ENCODE measurements around the gene CCSER1. TPM values are rescaled to one million over a fixed set of nuclear protein-coding genes. Genes with fewer than 3 reads are reported as not detected.
"Not testable (repeated sequence)": the region's sequence is repeated elsewhere in the genome, so short reads cannot be mapped to it uniquely, and the experiment has no call there.

CCSER1 gene
- total RNA-seq, 1 experiment from 2014 or later, result 10.1 TPM

DNA sequence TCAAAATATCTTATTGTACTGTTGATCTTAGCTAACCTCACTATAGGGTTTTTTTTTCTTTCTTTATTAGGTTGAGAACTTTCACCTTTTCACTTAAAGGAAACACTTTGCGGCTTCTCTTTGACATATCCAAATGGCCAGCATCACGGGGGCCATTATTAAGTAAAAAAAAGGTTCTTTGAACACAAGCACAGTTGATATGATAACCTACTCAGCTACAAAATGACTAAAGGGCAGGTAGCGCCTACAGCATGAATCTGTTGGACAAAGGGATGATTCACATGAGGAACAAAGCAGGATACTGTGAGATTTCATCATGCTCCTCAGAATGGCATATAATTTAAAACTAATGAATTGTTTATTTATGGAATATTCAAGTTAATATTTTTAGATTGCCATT is 119.6 kb downstream of the CCSER1 start:
- no peak overlapping the region for H3K27ac ChIP-seq

DNA sequence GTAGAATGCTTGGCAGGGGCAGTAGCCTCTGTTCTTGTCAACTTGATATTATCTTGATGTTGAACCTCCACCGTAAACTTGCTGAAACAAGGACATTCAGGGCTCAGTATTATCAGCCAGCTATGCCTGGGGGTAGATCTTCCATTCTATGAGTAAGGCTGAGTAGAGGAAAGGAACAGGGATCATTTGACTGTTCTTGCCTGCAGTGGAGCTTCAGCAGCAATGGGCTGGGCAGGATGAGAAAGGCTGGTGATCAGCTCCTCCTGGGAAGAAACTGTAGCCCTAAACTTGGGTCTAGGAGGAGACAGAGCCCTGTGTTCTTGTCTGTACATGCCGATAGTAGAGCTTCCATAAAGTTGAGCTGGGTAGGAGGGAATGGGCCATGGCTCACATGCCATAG is 127.2 kb downstream of the CCSER1 start:
- no peaks in the 10 kb centered on the region for H3K9me3 ChIP-seq (replicated peaks)
- no peak overlapping the region for H3K4me3 ChIP-seq
- no peak overlapping the region for H3K27ac ChIP-seq
- DNase-seq, result no peak
- H3K4me1 ChIP-seq, result no peaks in the 10 kb centered on the region
- no peaks in the 10 kb centered on the region for H3K27me3 ChIP-seq
- H3K36me3 ChIP-seq, result no peaks in the 10 kb centered on the region

More for the DNA sequence above, 119.6 kb downstream of the CCSER1 start:
- Histone ChIP-seq H3K4me1 (no peaks in the 10 kb centered on the region), H3K9me3 (replicated peaks) (no peaks in the 10 kb centered on the region), H3K4me3 (no peak overlapping the region), H3K36me3 (no peaks in the 10 kb centered on the region), H3K27me3 (no peaks in the 10 kb centered on the region)
- DNase-seq, result no peak

DNA sequence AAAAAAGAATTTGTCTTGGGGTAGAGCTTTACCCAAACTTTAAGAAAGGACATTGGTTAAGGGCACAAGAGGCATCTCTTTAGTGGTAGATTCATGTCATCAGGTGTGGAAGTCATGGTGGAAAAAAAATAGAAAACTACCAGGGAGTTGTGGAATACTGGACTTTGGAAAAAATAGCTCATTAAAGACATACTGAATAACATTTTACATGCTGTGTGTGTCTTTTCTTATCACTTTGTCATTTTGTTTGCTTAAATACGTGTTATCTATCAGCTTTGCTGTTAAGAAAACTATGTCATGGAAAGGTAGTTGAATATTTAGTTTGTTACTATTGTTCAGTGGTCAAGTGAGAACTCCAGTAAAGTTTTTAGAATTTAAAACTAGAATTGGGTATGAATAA is 147.0 kb downstream of the CCSER1 start:
- Histone ChIP-seq H3K27ac (no peak overlapping the region), H3K4me1 (no peaks in the 10 kb centered on the region), H3K27me3 (no peaks in the 10 kb centered on the region), H3K36me3 (no peaks in the 10 kb centered on the region), H3K9me3 (replicated peaks) (no peaks in the 10 kb centered on the region), H3K4me3 (no peak overlapping the region)
- no peak for DNase-seq

DNA sequence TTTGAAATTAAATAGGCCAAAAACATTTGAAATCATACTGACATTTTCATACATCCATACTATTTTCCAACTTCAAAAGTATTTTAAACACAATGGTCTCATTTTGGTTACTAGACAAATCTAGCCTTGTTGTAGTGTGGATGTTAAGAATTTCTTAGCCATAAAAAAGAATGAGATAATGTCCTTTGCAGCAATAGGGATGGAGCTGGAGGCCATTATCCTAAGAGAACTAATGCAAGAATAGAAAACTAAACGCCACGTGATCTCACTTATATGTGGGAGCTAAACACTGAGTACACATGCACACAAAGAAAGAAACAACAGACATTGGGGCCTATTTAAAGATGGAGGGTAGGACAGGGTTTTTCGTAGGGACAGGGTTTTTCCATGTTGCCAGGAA is 153.8 kb downstream of the CCSER1 start:
- no peaks in the 10 kb centered on the region for H3K4me1 ChIP-seq
- no peak overlapping the region for H3K27ac ChIP-seq
- no peaks in the 10 kb centered on the region for H3K36me3 ChIP-seq
- DNase-seq, result no peak
- no peaks in the 10 kb centered on the region for H3K27me3 ChIP-seq
- H3K9me3 ChIP-seq (replicated peaks), result no peaks in the 10 kb centered on the region
- no peak overlapping the region for H3K4me3 ChIP-seq

DNA sequence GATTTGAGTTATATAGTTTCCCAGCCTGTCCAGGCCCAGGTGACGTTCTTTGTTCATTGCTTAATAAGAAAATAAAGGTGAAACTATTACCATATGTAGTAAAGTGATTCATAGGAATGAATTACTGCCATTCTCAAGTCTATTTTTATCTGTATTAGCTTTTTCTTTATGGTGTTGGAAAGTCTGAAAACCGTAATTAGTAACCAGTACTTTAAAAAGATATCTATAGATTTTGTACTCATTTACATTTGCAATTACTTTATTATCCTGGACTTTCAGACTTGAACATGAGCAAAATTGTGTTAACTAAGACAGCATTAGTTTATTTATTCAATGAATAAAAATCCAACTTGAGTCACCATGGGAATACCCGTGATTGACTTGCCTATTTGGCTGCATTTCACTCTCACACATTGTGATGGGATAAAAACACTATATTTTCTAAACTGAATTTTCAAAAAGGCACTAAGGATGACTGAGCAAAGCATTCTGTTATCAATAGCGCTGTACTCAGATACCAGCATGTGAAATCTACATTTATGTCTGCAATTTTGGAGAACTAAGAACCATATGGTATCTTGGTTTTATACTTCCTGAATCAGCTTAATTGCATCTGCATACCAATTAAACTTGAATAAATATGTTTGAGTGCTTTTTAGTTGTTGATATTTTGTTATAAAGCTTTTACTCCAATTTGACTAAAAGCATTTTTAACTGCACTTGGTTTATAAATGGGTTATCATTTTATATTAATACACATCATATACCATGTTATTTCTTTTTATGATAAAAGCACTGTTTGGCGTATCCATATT is 154.6 kb downstream of the CCSER1 start:
- Histone ChIP-seq H3K36me3 (no peaks in the 10 kb centered on the region), H3K27me3 (no peaks in the 10 kb centered on the region), H3K4me1 (no peaks in the 10 kb centered on the region), H3K27ac (no peak overlapping the region), H3K4me3 (no peak overlapping the region), H3K9me3 (replicated peaks) (no peaks in the 10 kb centered on the region)
- no peak for DNase-seq

DNA sequence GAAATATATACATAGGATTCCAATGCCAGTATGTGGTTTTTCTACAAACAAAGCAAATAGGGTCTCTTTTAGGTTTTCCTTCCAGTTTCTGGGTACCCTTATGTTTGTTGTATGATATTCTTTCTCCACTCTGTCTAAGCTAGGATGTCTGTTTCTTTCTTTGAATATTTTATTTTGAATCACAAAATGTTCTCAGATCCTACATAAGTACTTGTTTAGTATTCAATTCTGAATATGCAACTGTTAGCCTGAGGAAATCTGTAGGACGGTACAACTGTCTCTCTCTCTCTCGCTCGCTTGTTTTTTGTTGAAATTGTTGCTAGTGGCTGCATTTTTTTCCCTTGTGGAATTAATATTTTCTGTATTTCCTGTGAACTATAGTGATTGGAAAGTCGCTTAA is 163.2 kb downstream of the CCSER1 start:
- H3K9me3 ChIP-seq (replicated peaks), result no peaks in the 10 kb centered on the region
- no peak overlapping the region for H3K4me3 ChIP-seq
- no peak for DNase-seq
- H3K36me3 ChIP-seq, result no peaks in the 10 kb centered on the region
- no peaks in the 10 kb centered on the region for H3K27me3 ChIP-seq
- H3K4me1 ChIP-seq, result no peaks in the 10 kb centered on the region
- no peak overlapping the region for H3K27ac ChIP-seq

DNA sequence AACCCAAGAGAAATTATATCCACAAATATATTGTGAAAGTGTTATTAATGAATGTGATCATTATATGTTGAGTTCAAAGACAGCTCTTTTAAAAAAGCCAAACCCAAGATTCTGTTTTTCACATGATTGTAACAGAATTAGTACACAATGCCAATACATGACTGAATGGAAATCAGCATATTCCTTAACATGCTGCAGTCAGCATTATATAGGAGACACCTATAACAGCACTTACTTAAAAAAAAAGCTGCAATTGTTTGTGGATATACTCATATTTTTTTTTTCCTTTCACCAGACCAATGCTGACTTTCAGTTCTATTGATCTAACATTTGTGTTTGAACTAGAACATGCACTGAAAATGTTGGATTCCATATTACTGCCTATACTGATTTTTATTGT is 165.2 kb downstream of the CCSER1 start:
- H3K9me3 ChIP-seq (replicated peaks), result no peaks in the 10 kb centered on the region
- H3K4me3 ChIP-seq, result no peak overlapping the region
- H3K36me3 ChIP-seq, result no peaks in the 10 kb centered on the region
- DNase-seq, result no peak
- H3K27me3 ChIP-seq, result no peaks in the 10 kb centered on the region
- no peak overlapping the region for H3K27ac ChIP-seq
- no peaks in the 10 kb centered on the region for H3K4me1 ChIP-seq

DNA sequence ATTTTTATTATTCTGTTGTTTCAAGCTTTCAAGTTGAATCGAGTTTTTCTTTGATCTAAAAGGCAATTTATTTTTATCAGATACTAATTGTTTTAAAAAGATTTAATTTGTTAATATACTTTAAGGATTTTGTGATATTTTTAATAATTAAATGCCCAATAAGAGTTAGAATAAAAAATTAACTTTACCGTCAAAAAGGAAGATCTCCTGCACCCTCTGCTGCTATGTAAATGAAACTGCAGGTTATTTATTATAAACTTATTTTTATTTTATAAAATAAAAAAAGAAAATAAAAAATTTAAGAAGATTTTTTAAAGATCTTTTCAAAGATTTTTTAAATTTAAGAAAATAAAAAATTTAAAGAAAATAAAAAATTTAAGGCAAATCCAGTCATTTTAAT is 166.1 kb downstream of the CCSER1 start:
- Histone ChIP-seq H3K4me1 (no peaks in the 10 kb centered on the region), H3K27ac (no peak overlapping the region), H3K27me3 (no peaks in the 10 kb centered on the region), H3K9me3 (replicated peaks) (no peaks in the 10 kb centered on the region), H3K4me3 (no peak overlapping the region), H3K36me3 (no peaks in the 10 kb centered on the region)
- peak in 1 of 2 experiments; percentile 21 for DNase-seq

DNA sequence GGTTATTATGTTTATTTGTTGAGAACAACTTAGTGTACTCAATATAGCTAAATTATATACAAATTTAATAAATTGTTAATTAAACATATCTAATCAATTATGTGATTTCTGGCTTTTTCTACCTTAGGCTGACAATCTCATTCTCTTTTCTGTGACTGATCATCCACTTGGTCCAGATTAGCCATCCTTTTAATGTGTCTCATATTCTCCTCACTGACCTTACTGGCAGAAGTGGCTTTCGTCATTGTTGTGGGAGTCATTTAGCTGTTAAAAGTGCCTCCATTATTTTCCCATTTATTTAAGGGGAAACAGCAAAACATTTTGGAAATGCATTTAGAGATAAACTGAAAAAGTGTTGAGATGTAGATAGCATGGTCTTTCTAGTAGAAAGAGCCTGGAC is 172.2 kb downstream of the CCSER1 start:
- H3K4me3 ChIP-seq, result no peak overlapping the region
- H3K27ac ChIP-seq, result no peak overlapping the region
- no peaks in the 10 kb centered on the region for H3K36me3 ChIP-seq
- DNase-seq, result no peak
- no peaks in the 10 kb centered on the region for H3K4me1 ChIP-seq
- no peaks in the 10 kb centered on the region for H3K9me3 ChIP-seq (replicated peaks)
- no peaks in the 10 kb centered on the region for H3K27me3 ChIP-seq

DNA sequence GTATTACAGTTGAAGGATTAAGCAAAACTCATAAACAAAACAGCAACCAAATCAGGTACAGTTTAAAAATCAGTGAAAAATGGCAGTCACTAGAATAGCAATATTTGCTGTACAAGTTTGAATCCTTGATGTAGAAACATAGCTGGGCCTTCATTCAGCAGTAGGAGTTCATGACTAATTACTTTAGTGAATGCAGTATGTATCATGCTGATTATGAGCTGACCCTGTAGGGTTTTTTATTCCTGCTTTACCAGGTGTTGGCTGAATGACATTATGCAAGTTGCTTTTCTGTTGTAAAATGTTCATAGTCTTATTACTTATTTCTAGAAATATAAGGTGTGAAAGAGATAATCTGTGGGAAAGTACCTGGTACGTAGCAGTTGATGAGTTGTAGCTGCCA is 179.6 kb downstream of the CCSER1 start:
- no peak overlapping the region for H3K4me3 ChIP-seq
- no peaks in the 10 kb centered on the region for H3K9me3 ChIP-seq (replicated peaks)
- H3K27me3 ChIP-seq, result no peaks in the 10 kb centered on the region
- no peaks in the 10 kb centered on the region for H3K36me3 ChIP-seq
- no peak overlapping the region for H3K27ac ChIP-seq
- no peak for DNase-seq
- no peaks in the 10 kb centered on the region for H3K4me1 ChIP-seq

DNA sequence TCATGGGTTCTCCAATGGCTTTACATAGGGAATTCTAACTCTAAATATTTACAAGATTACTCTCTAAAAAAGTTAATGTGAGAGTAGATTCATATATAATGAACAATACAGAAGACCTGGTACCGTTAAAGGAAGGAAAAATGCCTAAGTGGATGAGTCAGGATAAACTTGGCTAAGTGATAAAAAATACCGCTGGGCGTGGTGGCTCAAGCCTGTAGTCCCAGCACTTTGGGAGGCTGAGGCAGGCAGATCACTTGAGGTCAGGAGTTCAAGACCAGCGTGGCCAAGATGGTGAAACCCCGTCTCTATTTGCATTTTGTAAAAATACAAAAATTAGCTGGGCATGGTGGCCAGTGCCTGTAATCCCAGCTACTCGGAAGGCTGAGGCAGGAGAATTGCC is 189.9 kb downstream of the CCSER1 start:
- H3K9me3 ChIP-seq (replicated peaks); DNase-seq; H3K4me3 ChIP-seq; H3K27ac ChIP-seq; H3K4me1 ChIP-seq; H3K36me3 ChIP-seq; H3K27me3 ChIP-seq: not testable (repeated sequence)

DNA sequence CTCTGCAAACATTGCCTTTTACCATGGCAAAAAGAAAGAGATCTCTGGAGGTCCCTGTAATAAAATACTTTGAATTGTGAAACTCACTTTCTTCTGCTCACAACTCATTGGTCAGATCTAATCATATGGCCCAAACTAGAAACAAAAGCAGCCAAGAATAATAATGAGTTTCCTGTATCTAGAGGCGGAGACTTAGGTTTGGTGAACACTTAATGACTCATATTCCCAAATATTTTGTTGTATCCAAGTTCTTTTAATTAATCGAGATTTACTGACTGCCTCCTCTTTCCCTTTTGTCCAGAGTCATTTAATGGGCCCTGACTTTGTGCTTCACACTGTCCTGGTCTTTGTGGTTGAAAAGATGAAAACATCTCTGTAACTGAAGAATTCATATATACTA is 190.6 kb downstream of the CCSER1 start:
- DNase-seq, result peak in 1 of 2 experiments; percentile 34

DNA sequence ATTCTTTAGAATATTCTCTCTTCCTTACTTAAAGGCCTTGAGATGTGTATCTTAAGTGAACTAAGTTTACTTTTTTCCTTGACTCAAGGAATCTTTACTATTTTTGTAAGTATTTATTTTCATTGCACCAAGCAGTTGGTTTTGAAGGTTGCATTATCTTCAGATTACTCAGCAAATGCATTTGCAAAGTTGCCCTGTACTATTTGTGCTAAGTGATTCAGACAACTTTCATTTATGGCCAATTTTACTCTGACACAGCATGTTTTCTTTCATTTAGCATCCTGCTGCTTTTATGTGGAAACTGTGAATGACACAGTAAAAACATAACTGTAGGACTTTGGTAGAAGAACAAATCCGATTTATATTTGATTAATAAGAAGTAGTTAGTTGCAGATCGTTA is 191.0 kb downstream of the CCSER1 start:
- no peaks in the 10 kb centered on the region for H3K4me1 ChIP-seq
- no peaks in the 10 kb centered on the region for H3K9me3 ChIP-seq (replicated peaks)
- H3K27ac ChIP-seq, result no peak overlapping the region
- no peak overlapping the region for H3K4me3 ChIP-seq
- no peaks in the 10 kb centered on the region for H3K36me3 ChIP-seq
- no peaks in the 10 kb centered on the region for H3K27me3 ChIP-seq
- DNase-seq, result no peak

More for the DNA sequence above, 190.6 kb downstream of the CCSER1 start:
- Histone ChIP-seq H3K4me1 (no peaks in the 10 kb centered on the region), H3K9me3 (replicated peaks) (no peaks in the 10 kb centered on the region), H3K36me3 (no peaks in the 10 kb centered on the region), H3K27me3 (no peaks in the 10 kb centered on the region), H3K4me3 (no peak overlapping the region), H3K27ac (no peak overlapping the region)

DNA sequence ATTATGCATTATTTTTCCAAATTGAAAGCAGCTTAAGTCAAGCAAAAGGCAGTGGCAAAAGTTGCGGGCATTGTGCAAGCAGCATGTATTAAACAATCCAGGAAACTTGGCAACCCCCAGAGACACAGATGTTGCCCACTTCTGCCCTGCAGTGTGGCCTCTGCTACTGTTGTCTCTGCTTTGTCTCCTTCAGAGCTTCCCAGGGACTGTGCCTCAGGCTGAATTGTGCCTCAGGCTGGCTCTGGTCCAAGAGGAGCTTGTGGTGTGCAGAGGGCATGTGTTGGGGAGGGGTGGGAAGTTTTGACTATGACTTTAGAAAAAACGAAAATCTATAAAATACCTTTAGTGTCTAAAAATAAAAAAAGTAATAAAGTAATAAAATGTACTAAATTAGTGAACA is 201.4 kb downstream of the CCSER1 start:
- H3K27ac ChIP-seq, result no peak overlapping the region
- no peaks in the 10 kb centered on the region for H3K36me3 ChIP-seq
- peak; percentile 86 to 95 for DNase-seq
- no peaks in the 10 kb centered on the region for H3K9me3 ChIP-seq (replicated peaks)
- H3K4me1 ChIP-seq, result peaks cover 4% of the 10 kb centered on the region
- H3K27me3 ChIP-seq, result no peaks in the 10 kb centered on the region
- H3K4me3 ChIP-seq, result no peak overlapping the region

DNA sequence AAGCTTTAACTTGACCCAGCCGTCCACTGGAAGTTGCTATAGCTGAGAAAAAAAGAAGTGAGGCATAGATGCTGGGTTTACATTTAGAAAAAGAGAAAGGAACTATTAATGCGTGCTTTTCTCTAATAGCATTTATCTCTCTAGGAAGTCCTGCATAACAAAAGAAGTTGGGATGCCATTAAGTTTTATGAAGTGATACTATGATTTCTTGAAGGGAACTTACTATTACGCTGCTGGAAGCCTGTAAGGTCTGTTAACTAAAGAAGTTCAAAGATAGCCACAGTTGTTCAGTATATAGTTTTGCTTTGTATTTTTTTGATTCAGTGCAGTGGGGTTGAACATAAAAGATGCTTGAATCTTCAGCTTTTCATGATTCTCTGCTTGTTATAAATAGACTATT is 203.4 kb downstream of the CCSER1 start:
- Histone ChIP-seq H3K27ac (no peak overlapping the region), H3K4me3 (no peak overlapping the region), H3K27me3 (no peaks in the 10 kb centered on the region), H3K36me3 (no peaks in the 10 kb centered on the region), H3K4me1 (peaks cover 4% of the 10 kb centered on the region), H3K9me3 (replicated peaks) (no peaks in the 10 kb centered on the region)
- DNase-seq, result no peak

DNA sequence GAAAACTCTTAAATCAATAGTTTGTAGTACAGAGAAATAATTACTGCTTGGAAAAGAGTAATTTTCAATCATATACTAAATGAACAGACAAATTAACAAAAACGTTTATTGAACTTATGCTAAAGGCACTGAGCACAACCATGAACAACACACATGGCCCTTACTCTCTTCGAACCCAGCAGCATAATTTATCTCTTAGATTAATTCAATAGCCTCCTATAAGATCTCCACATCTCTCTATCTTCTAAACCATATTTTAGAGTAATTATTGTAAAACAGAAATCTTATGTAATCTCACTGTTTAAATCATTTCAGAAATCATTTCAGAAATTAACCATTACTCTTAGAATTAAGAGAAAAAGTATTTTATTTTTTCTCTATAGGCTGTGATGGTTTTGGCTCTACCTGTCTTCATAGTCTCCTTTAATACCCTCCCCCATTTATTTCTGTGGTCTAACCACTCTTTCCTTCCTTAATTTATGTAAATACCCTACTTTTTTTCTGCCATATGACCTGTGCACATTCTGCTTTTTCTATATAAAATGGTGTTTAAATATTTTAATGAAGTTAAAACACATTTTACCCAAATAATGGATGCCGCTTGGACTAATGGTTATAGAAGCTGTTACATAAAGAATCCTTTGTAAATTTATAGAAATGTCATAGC is 218.5 kb downstream of the CCSER1 start:
- Histone ChIP-seq H3K27ac (no peak overlapping the region), H3K27me3 (no peaks in the 10 kb centered on the region), H3K9me3 (replicated peaks) (no peaks in the 10 kb centered on the region), H3K36me3 (no peaks in the 10 kb centered on the region), H3K4me1 (no peaks in the 10 kb centered on the region), H3K4me3 (no peak overlapping the region)
- DNase-seq, result no peak

Measured in SJCRH30 (cell line).